Small intestine (tissue), 7 donors: ENCODE measurements around the gene OSBPL3. TPM values are rescaled to one million over a fixed set of nuclear protein-coding genes. Genes with fewer than 3 reads are reported as not detected.

Experiments
- DNase-seq, 2 donors: peaks; one replicate each; pipeline versions ENCODE4 v3.0.0 to v3.0.0-alpha.2; 2013
- FAIRE-seq: peaks from 2 replicates; lab custom pipeline; 2012; peaks lifted over from hg19 to GRCh38; lab: Jason Lieb, UNC
- H3K27ac ChIP-seq, 3 donors: one replicate each; pipeline ENCODE4 v1.5.1; 2013; ENCODE audit warnings: low read length in 2 of 3, mild to moderate bottlenecking in 2 of 3, control low read depth in 1 of 3, inconsistent platforms in 1 of 3, low read depth in 1 of 3, moderate library complexity in 1 of 3
- H3K27me3 ChIP-seq, 3 donors: one replicate each; pipeline ENCODE4 v1.6.1; 2013; ENCODE audit warnings: low read length in 3 of 3, inconsistent platforms in 1 of 3; ENCODE audit not compliant: control insufficient read depth in 3 of 3, insufficient read depth in 3 of 3
- H3K36me3 ChIP-seq, 3 donors: one replicate each; pipeline ENCODE4 v1.6.1; 2013; ENCODE audit warnings: low read length in 3 of 3, inconsistent platforms in 1 of 3, low read depth in 1 of 3, mild to moderate bottlenecking in 1 of 3, moderate library complexity in 1 of 3; ENCODE audit not compliant: control insufficient read depth in 3 of 3, insufficient read depth in 2 of 3
- H3K4me1 ChIP-seq, 3 donors: one replicate each; pipeline ENCODE4 v1.6.1; 2013; ENCODE audit warnings: low read length in 2 of 3, inconsistent platforms in 1 of 3, low read depth in 1 of 3, mild to moderate bottlenecking in 1 of 3, moderate library complexity in 1 of 3; ENCODE audit not compliant: control insufficient read depth in 3 of 3, insufficient read depth in 2 of 3
- H3K4me3 ChIP-seq, 3 donors: one replicate each; pipeline ENCODE4 v1.5.1; 2013; ENCODE audit warnings: low read length in 3 of 3, control low read depth in 1 of 3, inconsistent platforms in 1 of 3, low read depth in 1 of 3, mild to moderate bottlenecking in 1 of 3, moderate library complexity in 1 of 3
- H3K9me3 ChIP-seq, 2 donors: one replicate each; pipeline ENCODE4 v1.6.1; 2013; ENCODE audit warnings: low read depth in 1 of 2, low read length in 1 of 2; ENCODE audit not compliant: control insufficient read depth in 2 of 2, insufficient read depth in 1 of 2
- WGBS, 3 donors: extraction: QIAGEN DNeasy Blood & Tissue Kit; methylation state at CpG; one replicate each; pipeline ENCODE4 v1.1.7; 2013; 5-methylcytosine and 5-hydroxymethylcytosine counted together
- polyA plus RNA-seq, 4 donors: library from polyadenylated mRNA; stranded (reverse) in 3 of 4; unstranded in 1 of 4; fragments of 200-250 nt in 3 of 4; fragments of 120-200 nt in 1 of 4; gene quantifications; one replicate each; pipeline versions ENCODE4 v1.2.1 to v1.2.3, GENCODE V29; 2013
- donor health status: healthy with polysubstance abuse.
- donor health status: control.
- donor health status: control.
- donor health status: Bipolar disorder and iron deficiency.
- donor health status: healthy.

Gene OSBPL3
- polyA plus RNA-seq, 4 donors, result 5.0 to 25.3 (median 14.7) TPM

DNA sequence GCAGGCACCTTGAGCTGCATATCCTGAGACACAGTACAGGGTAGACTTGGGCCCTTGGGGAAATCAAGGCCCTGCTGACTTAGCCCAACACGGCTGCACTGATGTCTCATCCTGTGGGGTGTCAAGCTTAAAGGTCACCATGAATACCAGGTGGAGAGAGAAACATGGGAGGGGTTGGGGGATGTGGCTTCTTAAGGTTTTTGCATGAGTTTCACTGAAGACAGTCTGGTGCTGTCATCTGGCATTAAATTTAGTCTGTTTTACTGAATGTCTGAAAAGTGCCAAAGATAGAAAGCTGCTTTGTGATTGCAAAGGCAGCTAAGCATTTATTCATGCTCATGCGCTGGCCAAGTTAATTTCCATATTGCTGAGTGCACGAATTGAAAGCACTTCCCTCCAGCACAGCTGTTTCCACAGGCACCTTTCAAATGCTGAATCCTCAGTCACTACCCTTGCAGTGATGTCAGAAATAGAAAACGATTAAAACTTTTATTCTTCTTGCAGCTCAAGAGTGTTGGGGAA, 102.1 kb downstream of the OSBPL3 start:
- H3K4me1 ChIP-seq, result no peaks in the 10 kb centered on the region
- H3K27me3 ChIP-seq, result no peaks in the 10 kb centered on the region
- peaks cover 0 to 2% (median 0%) of the 10 kb centered on the region in 3 donors for H3K36me3 ChIP-seq
- peak overlapping the region in 1 of 3 donors; percentile 68 for H3K27ac ChIP-seq
- H3K4me3 ChIP-seq, result no peak overlapping the region
- WGBS, 3 donors, result 34 to 68% (median 59%) methylated on average over 4 of the region's 4 CpGs
- DNase-seq (no peak), FAIRE-seq (no peak)
- no peaks in the 10 kb centered on the region for H3K9me3 ChIP-seq

DNA sequence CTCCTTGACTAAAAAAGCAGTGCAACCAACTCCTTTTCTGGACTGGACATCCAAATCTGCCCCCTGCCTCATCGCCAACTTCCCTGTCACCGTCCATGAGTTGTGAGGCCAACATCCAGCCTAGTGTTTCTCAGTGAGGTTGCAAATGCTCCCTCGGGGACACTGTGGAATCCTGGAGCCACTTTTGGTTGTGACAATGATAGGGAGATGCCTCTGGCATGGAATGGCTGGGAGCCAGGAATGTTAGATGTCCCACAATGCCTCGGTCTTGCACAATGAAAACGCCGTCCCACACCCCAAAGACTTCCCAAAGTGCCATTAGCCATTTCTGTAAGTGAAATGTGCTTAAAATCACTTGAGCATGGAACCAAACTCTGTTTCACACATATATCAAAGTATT, 105.2 kb downstream of the OSBPL3 start:
- peaks cover 0 to 11% (median 0%) of the 10 kb centered on the region in 3 donors for H3K36me3 ChIP-seq
- DNase-seq (no peak), FAIRE-seq (no peak)
- no peaks in the 10 kb centered on the region for H3K4me1 ChIP-seq
- no peaks in the 10 kb centered on the region for H3K27me3 ChIP-seq
- 92 to 95% (median 95%) methylated on average over 6 of the region's 6 CpGs for WGBS, 3 donors
- H3K27ac ChIP-seq, result no peak overlapping the region
- H3K4me3 ChIP-seq, result no peak overlapping the region
- H3K9me3 ChIP-seq, result no peaks in the 10 kb centered on the region

DNA sequence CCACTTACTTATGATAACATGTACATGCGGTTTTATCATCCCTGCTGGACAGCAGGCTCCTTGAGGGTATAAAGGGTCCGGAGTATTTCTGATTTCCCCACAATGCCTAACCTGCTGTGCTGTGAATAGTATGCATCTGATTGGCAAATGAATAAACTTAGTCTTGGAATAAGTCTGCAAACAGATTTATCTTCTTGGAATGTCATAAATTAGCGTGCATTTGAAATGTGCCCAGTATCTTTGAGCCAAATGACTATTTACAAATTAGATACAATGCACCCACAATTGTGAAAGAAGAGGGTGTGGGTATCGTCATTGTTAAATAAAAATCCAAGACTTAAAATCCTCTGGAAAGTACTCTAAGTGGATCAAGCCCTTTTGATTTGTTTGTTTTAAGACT, 106.0 kb downstream of the OSBPL3 start:
- 74 to 83% (median 77%) methylated on average over 4 of the region's 4 CpGs for WGBS, 3 donors
- H3K27ac ChIP-seq, result no peak overlapping the region
- no peaks in the 10 kb centered on the region for H3K27me3 ChIP-seq
- DNase-seq, result no peak
- H3K9me3 ChIP-seq, result no peaks in the 10 kb centered on the region
- peaks cover 0 to 14% (median 0%) of the 10 kb centered on the region in 3 donors for H3K36me3 ChIP-seq
- no peaks in the 10 kb centered on the region for H3K4me1 ChIP-seq
- no peak overlapping the region for H3K4me3 ChIP-seq
- no peak for FAIRE-seq

GRCh38 chr7:24871770-24872169, 108.2 kb downstream of the OSBPL3 start:
- FAIRE-seq (no peak), DNase-seq (no peak)
- H3K4me1 ChIP-seq, result no peaks in the 10 kb centered on the region
- H3K9me3 ChIP-seq, result no peaks in the 10 kb centered on the region
- H3K27me3 ChIP-seq, result no peaks in the 10 kb centered on the region
- no peak overlapping the region for H3K27ac ChIP-seq
- no peak overlapping the region for H3K4me3 ChIP-seq
- H3K36me3 ChIP-seq, result peaks cover 0 to 18% (median 0%) of the 10 kb centered on the region in 3 donors

GRCh38 chr7:24870766-24871165, 109.2 kb downstream of the OSBPL3 start:
- H3K4me3 ChIP-seq, result no peak overlapping the region
- WGBS, 3 donors, result 88 to 93% (median 92%) methylated on average over 6 of the region's 6 CpGs
- no peak for FAIRE-seq

DNA sequence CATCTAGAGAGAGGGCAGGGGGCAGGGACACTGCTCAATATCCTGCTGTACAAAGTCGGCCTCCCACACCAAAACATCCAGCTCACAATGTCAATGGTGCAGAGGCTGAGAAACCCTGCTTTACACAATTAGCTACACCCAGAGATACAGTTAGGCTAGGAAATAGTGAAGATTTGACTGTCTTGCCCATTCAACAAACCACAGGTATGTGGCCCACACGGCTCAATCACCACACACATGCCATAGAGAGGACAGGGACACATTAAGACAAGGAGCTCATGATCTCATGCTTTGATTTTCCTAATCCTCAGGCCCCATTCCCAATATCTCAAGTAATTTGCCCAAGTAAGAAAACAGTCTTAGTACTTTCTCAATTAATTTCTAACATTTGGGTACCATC, 110.4 kb downstream of the OSBPL3 start:
- Histone ChIP-seq H3K27ac (no peak overlapping the region), H3K36me3 (peaks cover 3 to 27% (median 6%) of the 10 kb centered on the region in 3 donors), H3K4me1 (no peaks in the 10 kb centered on the region), H3K27me3 (no peaks in the 10 kb centered on the region), H3K9me3 (no peaks in the 10 kb centered on the region), H3K4me3 (no peak overlapping the region)
- WGBS, 3 donors, result 88 to 95% (median 94%) methylated on average over 2 of the region's 2 CpGs
- FAIRE-seq (no peak), DNase-seq (no peak)

More at GRCh38 chr7:24870766-24871165, 109.2 kb downstream of the OSBPL3 start:
- Histone ChIP-seq H3K27ac (no peak overlapping the region), H3K27me3 (no peaks in the 10 kb centered on the region), H3K4me1 (no peaks in the 10 kb centered on the region), H3K9me3 (no peaks in the 10 kb centered on the region), H3K36me3 (peaks cover 0 to 25% (median 3%) of the 10 kb centered on the region in 3 donors)
- no peak for DNase-seq

GRCh38 chr7:24868741-24869140, 111.2 kb downstream of the OSBPL3 start:
- DNase-seq (no peak), FAIRE-seq (no peak)
- no peaks in the 10 kb centered on the region for H3K4me1 ChIP-seq
- peaks cover 3 to 29% (median 6%) of the 10 kb centered on the region in 3 donors for H3K36me3 ChIP-seq
- WGBS, 3 donors, result 41 to 72% (median 63%) methylated on average over 4 of the region's 4 CpGs
- H3K27ac ChIP-seq, result no peak overlapping the region
- H3K27me3 ChIP-seq, result no peaks in the 10 kb centered on the region
- no peaks in the 10 kb centered on the region for H3K9me3 ChIP-seq
- no peak overlapping the region for H3K4me3 ChIP-seq

DNA sequence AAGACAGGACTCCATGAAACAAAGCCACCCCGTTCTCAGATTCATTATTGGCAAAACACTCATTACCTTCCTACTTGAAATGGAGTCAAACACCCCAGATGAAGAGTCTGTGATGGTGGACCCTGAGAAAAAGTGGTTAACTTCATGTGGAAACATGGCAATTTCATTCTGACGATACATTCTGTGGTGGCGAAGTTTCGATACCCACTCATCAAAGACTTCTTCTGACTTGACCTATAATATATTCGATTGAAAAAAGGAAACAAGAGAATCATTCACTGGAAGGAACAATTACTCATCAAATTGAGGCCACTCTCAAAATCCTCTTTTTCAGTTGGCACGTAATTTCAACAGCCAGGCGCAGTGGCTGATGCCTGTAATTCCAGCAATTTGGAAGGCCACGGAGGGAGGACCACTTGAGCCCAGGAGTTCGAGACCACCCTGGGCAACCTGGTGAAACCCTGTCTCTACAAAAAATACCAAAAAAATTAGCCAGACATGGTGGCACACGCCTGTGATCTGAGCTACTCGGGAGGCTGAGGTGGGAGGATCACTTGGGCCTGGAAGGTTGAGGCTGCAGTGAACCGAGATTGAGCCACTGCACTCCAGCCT, 113.9 kb downstream of the OSBPL3 start:
- Histone ChIP-seq H3K27me3 (no peaks in the 10 kb centered on the region), H3K9me3 (no peaks in the 10 kb centered on the region), H3K4me1 (no peaks in the 10 kb centered on the region), H3K36me3 (peaks cover 3 to 35% (median 8%) of the 10 kb centered on the region in 3 donors), H3K4me3 (no peak overlapping the region), H3K27ac (no peak overlapping the region)
- 89 to 94% (median 91%) methylated on average over 12 of the region's 12 CpGs for WGBS, 3 donors
- FAIRE-seq, result no peak
- no peak for DNase-seq
